Transverse colon (tissue), 4 donors: Measurements from ENCODE around the gene REEP1. TPM values are rescaled to one million over a fixed set of nuclear protein-coding genes. Genes with fewer than 3 reads are reported as not detected.
"Not testable (repeated sequence)": the region's sequence is repeated elsewhere in the genome, so short reads cannot be mapped to it uniquely, and the experiment has no call there.

Source experiments
- DNase-seq: peaks from one replicate; pipeline ENCODE4 v3.0.0-alpha.2; 2019
- H3K27ac ChIP-seq, 4 donors: fragments of 200-600 bp; sonication (generic); 2 replicates each; pipeline ENCODE4 v1.5.1; 2016 to 2018; ENCODE audit warnings: inconsistent platforms in 4 of 4
- H3K27me3 ChIP-seq: fragments of 200-600 bp; sonication (generic); 2 replicates; pipeline ENCODE4 v1.5.1; 2017; ENCODE audit warnings: inconsistent platforms
- H3K36me3 ChIP-seq, 4 donors: fragments of 200-600 bp; sonication (generic); 2 replicates each; pipeline ENCODE4 v1.5.1; 2017 to 2019; ENCODE audit warnings: inconsistent platforms in 4 of 4
- H3K4me1 ChIP-seq, 4 donors: fragments of 200-600 bp; sonication (generic); 2 replicates each; pipeline ENCODE4 v1.5.1; 2017 to 2020; ENCODE audit warnings: inconsistent platforms in 4 of 4
- H3K4me3 ChIP-seq, 4 donors: fragments of 200-600 bp; sonication (generic); 1 replicate in 1 of 4; 2 replicates in 3 of 4; pipeline versions ENCODE4 v1.5.1 to v1.6.1; 2017 to 2019; ENCODE audit warnings: inconsistent platforms in 4 of 4
- H3K9me3 ChIP-seq, 2 donors: fragments of 200-600 bp; sonication (generic); 2 replicates each; pipeline ENCODE4 v1.5.1; 2017 to 2019; ENCODE audit warnings: inconsistent platforms in 2 of 2
- EP300 ChIP-seq: sonication (generic); formaldehyde crosslinking; IDR thresholded peaks from one replicate; pipeline ENCODE4 v1.6.1; 2017; ENCODE audit warnings: antibody characterized with exemption, low read depth
- POLR2A ChIP-seq: fragments of 450-650 bp; IDR thresholded peaks from one replicate; pipeline ENCODE4 v1.6.1; 2016; ENCODE audit warnings: antibody characterized with exemption, mild to moderate bottlenecking, moderate library complexity
- POLR2AphosphoS5 ChIP-seq, 3 donors: sonication (generic); formaldehyde crosslinking; IDR thresholded peaks; one replicate each; pipeline ENCODE4 v1.6.1; 2016; ENCODE audit warnings: antibody characterized with exemption in 3 of 3
- WGBS, 2 donors: methylation state at CpG; one replicate each; pipeline ENCODE4 v1.1.5; 2018; ENCODE audit warnings: low coverage in 1 of 2; 5-methylcytosine and 5-hydroxymethylcytosine counted together
- in situ Hi-C, 4 donors: fragments of 200-750 bp; cut with MboI; loops; one replicate each; pipeline versions ENCODE4 v1.15.0 to v1.15.1; 2017; ENCODE audit warnings: low sequenced_read_pairs in 3 of 4, low pct_ligation_motif_present in 1 of 4, low pct_unique_long_range_greater_than_20kb in 1 of 4
- intact Hi-C: fragments of 100-400 bp; cut with DNase I; formaldehyde crosslinking; loops from one replicate; pipeline ENCODE4 v1.15.1; 2023; ENCODE audit warnings: low total_unique reads
- total RNA-seq, 4 donors: library from RNA; depleted of rRNA; stranded (reverse); fragments of >200 nt; gene quantifications; one replicate each; pipeline ENCODE4 v1.1.0, GENCODE V29; 2016
- TF ChIP-seq, protein P1 (sequence below), 5 experiments: fragments of 200-600 bp in 3 of 5; fragments of 450-650 bp in 2 of 5; sonication (generic) in 3 of 5; IDR thresholded peaks; 1 replicate in 2 of 5; 2 replicates in 3 of 5; pipeline ENCODE4 v1.5.1; 2016 to 2017; ENCODE audit warnings: antibody characterized with exemption in 5 of 5, inconsistent platforms in 3 of 5, mild to moderate bottlenecking in 2 of 5, moderate library complexity in 1 of 5

The REEP1 gene
- total RNA-seq, 4 donors from 2014 or later: 14.1 to 196 (median 32.3) TPM

DNA sequence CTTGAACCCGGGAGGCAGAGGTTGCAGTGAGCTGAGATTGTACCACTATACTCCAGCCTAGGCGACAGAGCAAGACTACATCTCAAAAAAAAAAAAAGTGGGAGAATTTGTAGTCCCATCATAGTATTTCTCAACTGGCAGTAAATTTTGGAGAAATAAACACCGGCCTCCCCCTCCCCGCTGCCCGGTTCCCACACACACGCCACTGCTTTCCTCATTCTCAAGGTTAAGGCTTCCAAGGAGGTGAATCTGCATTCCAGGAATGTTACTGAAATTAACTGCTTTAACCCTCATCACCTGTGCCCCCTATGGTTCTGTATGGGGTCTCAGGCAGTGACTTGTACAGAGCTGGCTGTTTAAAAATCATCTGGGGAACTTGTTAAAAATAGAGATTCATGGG lies 88.2 kb downstream of the REEP1 start:
- Histone ChIP-seq H3K36me3 (no peaks in the 10 kb centered on the region), H3K4me3 (no peak overlapping the region), H3K4me1 (peaks cover 0 to 16% (median 9%) of the 10 kb centered on the region in 4 donors), H3K27ac (peak overlapping the region; percentile 34 to 81 (median 76)), H3K27me3 (no peaks in the 10 kb centered on the region), H3K9me3 (no peaks in the 10 kb centered on the region)
- DNase-seq: no peak
- intact Hi-C loops (no loop called here), in situ Hi-C loops (loop anchor here in 1 of 4 donors (25.0 kb wide), 1 partner anchor 113 kb away; no protein-coding TSS in a partner anchor)
- 83 to 90% methylated on average over 1 to 6 of the region's 6 CpGs for WGBS, 2 donors
- TF ChIP-seq EP300 (no peak), POLR2AphosphoS5 (IDR thresholded peaks at IDR 0.05) (no peak), POLR2A (no peak)
- TF ChIP-seq, protein P1, sequence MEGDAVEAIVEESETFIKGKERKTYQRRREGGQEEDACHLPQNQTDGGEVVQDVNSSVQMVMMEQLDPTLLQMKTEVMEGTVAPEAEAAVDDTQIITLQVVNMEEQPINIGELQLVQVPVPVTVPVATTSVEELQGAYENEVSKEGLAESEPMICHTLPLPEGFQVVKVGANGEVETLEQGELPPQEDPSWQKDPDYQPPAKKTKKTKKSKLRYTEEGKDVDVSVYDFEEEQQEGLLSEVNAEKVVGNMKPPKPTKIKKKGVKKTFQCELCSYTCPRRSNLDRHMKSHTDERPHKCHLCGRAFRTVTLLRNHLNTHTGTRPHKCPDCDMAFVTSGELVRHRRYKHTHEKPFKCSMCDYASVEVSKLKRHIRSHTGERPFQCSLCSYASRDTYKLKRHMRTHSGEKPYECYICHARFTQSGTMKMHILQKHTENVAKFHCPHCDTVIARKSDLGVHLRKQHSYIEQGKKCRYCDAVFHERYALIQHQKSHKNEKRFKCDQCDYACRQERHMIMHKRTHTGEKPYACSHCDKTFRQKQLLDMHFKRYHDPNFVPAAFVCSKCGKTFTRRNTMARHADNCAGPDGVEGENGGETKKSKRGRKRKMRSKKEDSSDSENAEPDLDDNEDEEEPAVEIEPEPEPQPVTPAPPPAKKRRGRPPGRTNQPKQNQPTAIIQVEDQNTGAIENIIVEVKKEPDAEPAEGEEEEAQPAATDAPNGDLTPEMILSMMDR (IDR thresholded peaks at IDR 0.05): no peak

DNA sequence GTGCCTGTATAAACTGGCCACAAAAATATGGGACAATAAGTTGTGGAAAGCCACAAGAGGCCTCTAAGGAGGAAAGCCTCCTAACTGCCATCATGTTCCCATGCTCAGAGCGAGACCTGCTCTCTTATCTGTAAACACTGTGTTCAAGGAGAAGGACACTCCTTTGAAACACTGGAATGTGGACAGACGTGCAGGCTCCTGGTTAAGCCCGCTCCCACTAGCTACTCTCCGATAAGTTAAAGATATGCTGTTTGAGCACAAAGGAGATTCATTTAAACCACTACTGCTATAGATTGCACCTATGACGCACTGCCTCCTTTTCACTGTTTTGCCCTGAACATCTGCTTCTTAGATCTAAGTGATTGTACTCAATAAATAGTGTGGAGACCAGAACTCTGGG lies 92.2 kb downstream of the REEP1 start:
- H3K36me3 ChIP-seq, H3K4me3 ChIP-seq, H3K27ac ChIP-seq, H3K9me3 ChIP-seq, intact Hi-C loops, H3K27me3 ChIP-seq, DNase-seq: not testable (repeated sequence)
- in situ Hi-C loops: loop anchor here in 1 of 4 donors (25.0 kb wide), 1 partner anchor 117 kb away; no protein-coding TSS in a partner anchor
- H3K4me1 ChIP-seq: peaks cover 0 to 14% (median 10%) of the 10 kb centered on the region in 4 donors
- 89 to 92% methylated on average over 5 of the region's 5 CpGs for WGBS, 2 donors

GRCh38 chr2:86244781-86245180 lies 92.6 kb downstream of the REEP1 start:
- H3K36me3 ChIP-seq, DNase-seq, H3K9me3 ChIP-seq, H3K27me3 ChIP-seq, intact Hi-C loops, H3K4me1 ChIP-seq, H3K4me3 ChIP-seq: not testable (repeated sequence)
- in situ Hi-C loops: loop anchor here in 1 of 4 donors (25.0 kb wide), 1 partner anchor 118 kb away; no protein-coding TSS in a partner anchor
- peak overlapping the region in 1 of 4 donors; percentile 42 for H3K27ac ChIP-seq
- WGBS, 2 donors: 100% methylated on average over 1 to 5 of the region's 5 CpGs

DNA sequence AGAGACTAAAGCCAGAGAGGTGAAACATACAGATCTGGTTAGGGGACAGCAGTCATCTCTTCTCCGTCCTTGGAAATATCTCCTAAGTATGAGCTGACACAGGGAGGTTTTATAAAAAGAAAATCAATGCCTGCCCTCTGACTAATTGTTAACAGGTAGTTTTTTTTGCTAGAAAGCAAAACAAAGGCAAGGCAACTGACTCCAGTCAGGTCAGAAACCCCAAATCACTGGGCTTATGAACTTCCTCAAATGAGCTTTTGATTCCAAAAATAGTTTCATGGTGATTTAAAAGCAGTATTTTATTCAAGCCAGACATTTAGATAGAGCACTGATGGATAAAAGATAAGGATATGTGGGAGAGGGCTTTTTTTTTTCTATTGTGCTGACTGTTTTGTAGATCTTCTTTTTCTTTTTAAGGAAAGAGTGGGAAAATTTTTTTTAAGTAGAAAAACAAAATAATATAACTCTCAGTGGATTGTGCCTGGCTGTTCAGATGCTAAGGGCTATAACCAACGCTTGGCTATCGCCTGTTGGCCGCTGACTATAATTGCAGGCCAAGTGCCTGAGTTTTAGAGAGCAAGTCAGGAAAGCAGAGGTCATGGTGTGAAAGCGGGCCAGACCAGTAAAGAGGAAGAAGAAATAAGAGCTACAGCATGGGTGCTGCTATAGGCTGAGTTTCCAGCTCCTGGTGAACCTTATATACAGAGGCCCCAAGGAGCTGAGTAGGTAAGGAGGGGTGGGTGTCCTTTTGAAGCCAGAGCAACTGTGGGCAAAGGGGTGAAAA lies 93.3 kb downstream of the REEP1 start:
- in situ Hi-C loops (loop anchor here in 1 of 4 donors (25.0 kb wide), 1 partner anchor 118 kb away; no protein-coding TSS in a partner anchor), intact Hi-C loops (no loop called here)
- H3K4me1 ChIP-seq: peaks cover 0 to 6% (median 4%) of the 10 kb centered on the region in 4 donors
- H3K4me3 ChIP-seq: no peak overlapping the region
- DNase-seq: no peak
- H3K36me3 ChIP-seq: no peaks in the 10 kb centered on the region
- WGBS, 2 donors: 79 to 83% methylated on average over 5 of the region's 5 CpGs
- TF ChIP-seq EP300: no peak
- no peak for TF ChIP-seq POLR2AphosphoS5 (IDR thresholded peaks at IDR 0.05)
- no peak for TF ChIP-seq POLR2A
- TF ChIP-seq, protein P1 (IDR thresholded peaks at IDR 0.05): no peak
- peak overlapping the region in 3 of 4 donors; percentile 20 to 44 (median 42) for H3K27ac ChIP-seq
- H3K27me3 ChIP-seq: no peaks in the 10 kb centered on the region
- H3K9me3 ChIP-seq: no peaks in the 10 kb centered on the region

- Histone ChIP-seq H3K4me3 (no peak overlapping the region), H3K9me3 (no peaks in the 10 kb centered on the region), H3K27me3 (no peaks in the 10 kb centered on the region), H3K27ac (peak overlapping the region in 3 of 4 donors; percentile 20 to 44 (median 42)), H3K36me3 (no peaks in the 10 kb centered on the region), H3K4me1 (peaks cover 0 to 6% (median 4%) of the 10 kb centered on the region in 4 donors)
- intact Hi-C loops: no loop called here
- WGBS, 2 donors: 89% methylated on average over 6 of the region's 6 CpGs; no CpG with 5 or more reads in 1 of the 2 donors
- no peak for TF ChIP-seq POLR2AphosphoS5 (IDR thresholded peaks at IDR 0.05)
- TF ChIP-seq, protein P1 (IDR thresholded peaks at IDR 0.05): no peak
- TF ChIP-seq EP300: no peak
- TF ChIP-seq POLR2A: no peak
- in situ Hi-C loops: loop anchor here in 1 of 4 donors (25.0 kb wide), 1 partner anchor 119 kb away; no protein-coding TSS in a partner anchor
- no peak for DNase-seq
Measured at GRCh38 chr2:86243272-86243671, 94.2 kb downstream of the REEP1 start.
